Esophagus muscularis mucosa (tissue), 4 donors: ENCODE measurements around the gene INKA2. TPM values are rescaled to one million over a fixed set of nuclear protein-coding genes. Genes with fewer than 3 reads are reported as not detected.

Experiments used
- DNase-seq: peaks from one replicate; pipeline ENCODE4 v3.0.0-alpha.2; 2017; ENCODE audit errors: extremely low spot score
- H3K27ac ChIP-seq, 4 donors: fragments of 200-600 bp; sonication (generic); replicated peaks in 1 of 4; 1 replicate in 3 of 4; 2 replicates in 1 of 4; pipeline ENCODE4 v1.5.1; 2016 to 2019; ENCODE audit warnings: mild to moderate bottlenecking in 1 of 4
- H3K27me3 ChIP-seq, 4 donors: fragments of 200-600 bp; sonication (generic); one replicate each; pipeline versions ENCODE4 v1.5.1 to v1.6.0; 2016 to 2019
- H3K36me3 ChIP-seq, 4 donors: fragments of 200-600 bp; sonication (generic); one replicate each; pipeline ENCODE4 v1.5.1; 2016 to 2019
- H3K4me1 ChIP-seq, 4 donors: fragments of 200-600 bp; sonication (generic); one replicate each; pipeline ENCODE4 v1.5.1; 2016 to 2019
- H3K4me3 ChIP-seq, 4 donors: fragments of 200-600 bp; sonication (generic); 1 replicate in 2 of 4; 2 replicates in 2 of 4; pipeline ENCODE4 v1.5.1; 2016 to 2019; ENCODE audit warnings: mild to moderate bottlenecking in 4 of 4, moderate library complexity in 1 of 4
- H3K9me3 ChIP-seq, 4 donors: fragments of 200-600 bp; sonication (generic); 1 replicate in 3 of 4; 2 replicates in 1 of 4; pipeline ENCODE4 v1.5.1; 2016 to 2019
- EP300 ChIP-seq: sonication (generic); formaldehyde crosslinking; IDR thresholded peaks from one replicate; pipeline ENCODE4 v1.6.1; 2017; ENCODE audit warnings: antibody characterized with exemption
- POLR2A ChIP-seq: fragments of 450-650 bp; IDR thresholded peaks from one replicate; pipeline ENCODE4 v1.6.1; 2017; ENCODE audit warnings: antibody characterized with exemption, moderate library complexity, mild to moderate bottlenecking, low read depth
- POLR2AphosphoS5 ChIP-seq, 2 donors: sonication (generic); formaldehyde crosslinking; IDR thresholded peaks; one replicate each; pipeline ENCODE4 v1.6.1; 2017; ENCODE audit warnings: antibody characterized with exemption in 2 of 2
- WGBS: methylation state at CpG from one replicate; pipeline ENCODE4 v1.1.5; 2018; 5-methylcytosine and 5-hydroxymethylcytosine counted together
- intact Hi-C: fragments of 100-400 bp; cut with DNase I; formaldehyde crosslinking; loops from one replicate; pipeline ENCODE4 v1.15.1; 2023
- total RNA-seq, 4 donors: library from RNA; depleted of rRNA; stranded (reverse); fragments of >200 nt; gene quantifications; one replicate each; pipeline versions ENCODE4 v1.1.0 to v1.2.1, GENCODE V29; 2016
- TF ChIP-seq, protein P1 (sequence below), 3 experiments: fragments of 200-600 bp in 2 of 3; fragments of 450-650 bp in 1 of 3; sonication (generic) in 2 of 3; IDR thresholded peaks; one replicate each; pipeline ENCODE4 v1.5.1; 2017 to 2019; ENCODE audit warnings: antibody characterized with exemption in 3 of 3, mild to moderate bottlenecking in 2 of 3, moderate library complexity in 1 of 3

INKA2 gene
- total RNA-seq, 4 donors from 2014 or later: 4.0 to 10.8 (median 8.5) TPM

DNA sequence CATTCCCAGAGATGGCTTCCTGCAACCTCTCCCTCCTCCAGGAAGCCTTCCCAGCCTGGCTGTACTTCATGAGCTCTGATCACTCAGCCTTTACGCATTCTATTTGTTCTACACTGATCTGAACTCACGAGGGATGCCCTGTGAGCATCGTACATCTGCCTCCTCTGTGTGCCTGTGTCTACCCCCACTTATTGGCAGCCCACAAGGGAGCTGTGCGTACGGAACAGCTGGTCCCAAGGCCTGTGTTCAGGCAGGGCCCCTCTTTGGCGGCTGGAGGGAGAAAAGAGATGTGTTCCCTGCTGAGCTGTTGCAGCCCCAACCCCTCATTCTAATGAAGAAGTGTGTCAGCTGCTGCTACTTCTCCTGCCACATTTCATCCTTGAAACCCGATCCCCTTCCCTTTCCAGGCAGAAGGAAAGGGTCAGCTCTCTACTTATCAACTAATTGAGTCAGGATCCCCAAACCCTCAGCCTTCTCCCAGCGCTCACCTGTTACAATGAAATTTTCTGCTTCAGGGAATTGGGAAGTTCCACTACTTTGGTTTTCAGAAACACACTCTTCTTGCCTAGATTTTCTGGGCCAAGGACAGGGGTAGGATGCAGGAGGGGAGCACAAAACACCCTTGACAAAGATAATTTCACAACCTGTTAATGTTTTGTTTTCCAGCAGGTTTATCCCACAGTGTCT is 3.2 kb downstream of the INKA2 start:
- Histone ChIP-seq H3K36me3 (peaks cover 0 to 6% (median 2%) of the 10 kb centered on the region in 4 donors), H3K27ac (peak overlapping the region in 3 of 4 donors; percentile 10 to 42 (median 16)), H3K27me3 (no peaks in the 10 kb centered on the region), H3K9me3 (no peaks in the 10 kb centered on the region), H3K4me1 (peaks cover 68 to 93% (median 87%) of the 10 kb centered on the region in 4 donors), H3K4me3 (no peak overlapping the region)
- TF ChIP-seq EP300: no peak
- TF ChIP-seq POLR2A: no peak
- TF ChIP-seq, protein P1, sequence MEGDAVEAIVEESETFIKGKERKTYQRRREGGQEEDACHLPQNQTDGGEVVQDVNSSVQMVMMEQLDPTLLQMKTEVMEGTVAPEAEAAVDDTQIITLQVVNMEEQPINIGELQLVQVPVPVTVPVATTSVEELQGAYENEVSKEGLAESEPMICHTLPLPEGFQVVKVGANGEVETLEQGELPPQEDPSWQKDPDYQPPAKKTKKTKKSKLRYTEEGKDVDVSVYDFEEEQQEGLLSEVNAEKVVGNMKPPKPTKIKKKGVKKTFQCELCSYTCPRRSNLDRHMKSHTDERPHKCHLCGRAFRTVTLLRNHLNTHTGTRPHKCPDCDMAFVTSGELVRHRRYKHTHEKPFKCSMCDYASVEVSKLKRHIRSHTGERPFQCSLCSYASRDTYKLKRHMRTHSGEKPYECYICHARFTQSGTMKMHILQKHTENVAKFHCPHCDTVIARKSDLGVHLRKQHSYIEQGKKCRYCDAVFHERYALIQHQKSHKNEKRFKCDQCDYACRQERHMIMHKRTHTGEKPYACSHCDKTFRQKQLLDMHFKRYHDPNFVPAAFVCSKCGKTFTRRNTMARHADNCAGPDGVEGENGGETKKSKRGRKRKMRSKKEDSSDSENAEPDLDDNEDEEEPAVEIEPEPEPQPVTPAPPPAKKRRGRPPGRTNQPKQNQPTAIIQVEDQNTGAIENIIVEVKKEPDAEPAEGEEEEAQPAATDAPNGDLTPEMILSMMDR (IDR thresholded peaks at IDR 0.05): no peak
- TF ChIP-seq POLR2AphosphoS5 (IDR thresholded peaks at IDR 0.05): no peak
- WGBS: 67% methylated on average over 8 of the region's 8 CpGs
- DNase-seq: no peak
- intact Hi-C loops: no loop called here

DNA sequence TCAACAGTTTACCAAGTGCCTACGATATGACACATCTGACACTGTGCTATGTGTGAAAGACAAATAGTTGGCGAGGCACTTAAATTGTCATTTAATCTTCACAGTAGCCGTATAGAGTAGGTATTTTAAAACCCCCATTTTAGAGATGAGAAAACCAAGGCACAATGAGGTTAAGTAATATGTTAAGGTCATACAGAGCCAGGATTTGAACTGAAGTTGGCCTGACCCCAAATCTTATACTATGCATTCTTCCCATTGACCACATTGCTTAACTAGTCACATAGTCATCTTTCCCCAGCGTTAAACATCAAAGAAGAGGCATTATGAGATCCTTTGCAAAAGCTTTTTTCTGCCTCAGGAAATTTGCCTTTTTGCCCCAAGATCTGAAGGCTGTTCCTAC is 3.9 kb downstream of the INKA2 start:
- Histone ChIP-seq H3K4me3 (no peak overlapping the region), H3K27ac (peak overlapping the region in 2 of 4 donors; percentile 16 to 42), H3K36me3 (peaks cover 0 to 12% (median 2%) of the 10 kb centered on the region in 4 donors), H3K27me3 (no peaks in the 10 kb centered on the region), H3K9me3 (no peaks in the 10 kb centered on the region), H3K4me1 (peaks cover 72 to 94% (median 90%) of the 10 kb centered on the region in 4 donors)
- 72% methylated on average over 4 of the region's 4 CpGs for WGBS
- DNase-seq: no peak
- intact Hi-C loops: no loop called here
- TF ChIP-seq POLR2AphosphoS5 (IDR thresholded peaks at IDR 0.05) (no peak), EP300 (no peak)

DNA sequence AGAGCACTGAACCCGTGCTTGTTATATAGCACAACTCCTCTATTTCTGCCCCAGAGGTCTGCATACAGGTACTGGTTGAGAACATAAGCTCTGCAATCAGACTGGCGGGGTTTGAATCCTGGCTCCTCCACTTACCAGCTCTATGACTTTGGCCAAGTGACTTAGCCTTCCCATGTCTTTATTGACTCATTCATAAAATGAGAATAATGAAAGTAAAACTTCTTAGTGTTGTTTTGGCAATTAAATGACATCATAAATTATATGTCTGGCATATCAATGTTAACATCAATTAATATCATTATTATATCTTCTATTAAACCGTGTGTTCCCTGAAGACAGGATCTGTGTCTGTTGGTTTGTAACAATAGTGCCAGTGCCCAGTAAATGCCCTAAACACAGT is 4.3 kb downstream of the INKA2 start:
- peak overlapping the region in 3 of 4 donors; percentile 54 to 74 (median 64) for H3K27ac ChIP-seq
- H3K27me3 ChIP-seq: no peaks in the 10 kb centered on the region
- H3K4me3 ChIP-seq: no peak overlapping the region
- TF ChIP-seq POLR2AphosphoS5 (IDR thresholded peaks at IDR 0.05) (no peak), EP300 (no peak), POLR2A (no peak)
- TF ChIP-seq, protein P1 (IDR thresholded peaks at IDR 0.05): no peak
- intact Hi-C loops: no loop called here
- 78% methylated on average over 3 of the region's 3 CpGs for WGBS
- peaks cover 77 to 94% (median 90%) of the 10 kb centered on the region in 4 donors for H3K4me1 ChIP-seq
- no peaks in the 10 kb centered on the region for H3K9me3 ChIP-seq
- peaks cover 0 to 13% (median 2%) of the 10 kb centered on the region in 4 donors for H3K36me3 ChIP-seq
- no peak for DNase-seq

DNA sequence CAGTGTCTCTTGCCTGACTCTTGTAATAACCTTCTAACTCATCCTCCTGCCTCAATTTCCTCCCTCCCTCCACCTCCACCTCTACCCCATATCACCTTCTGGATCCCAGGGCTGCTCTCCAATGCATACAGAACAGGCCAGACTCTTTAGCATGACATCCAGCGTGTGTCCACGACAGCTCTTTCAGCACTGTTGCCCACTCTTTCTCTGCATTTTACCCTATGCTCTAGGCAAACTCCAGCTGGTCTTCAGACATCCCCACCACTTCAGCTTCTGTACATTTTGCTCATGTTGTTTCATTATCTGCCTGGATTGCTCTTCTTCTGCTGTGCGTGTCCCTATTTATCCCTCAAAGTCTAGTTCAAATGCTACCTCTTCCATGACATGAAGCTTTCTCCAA is 4.8 kb downstream of the INKA2 start:
- Histone ChIP-seq H3K4me3 (no peak overlapping the region), H3K36me3 (peaks cover 0 to 13% (median 2%) of the 10 kb centered on the region in 4 donors), H3K27ac (peak overlapping the region; percentile 54 to 74 (median 60)), H3K4me1 (peaks cover 81 to 94% (median 91%) of the 10 kb centered on the region in 4 donors), H3K9me3 (no peaks in the 10 kb centered on the region), H3K27me3 (no peaks in the 10 kb centered on the region)
- 79% methylated on average over 3 of the region's 3 CpGs for WGBS
- TF ChIP-seq EP300 (no peak), POLR2AphosphoS5 (IDR thresholded peaks at IDR 0.05) (no peak), POLR2A (no peak)
- TF ChIP-seq, protein P1 (IDR thresholded peaks at IDR 0.05): no peak
- intact Hi-C loops: no loop called here
- no peak for DNase-seq

DNA sequence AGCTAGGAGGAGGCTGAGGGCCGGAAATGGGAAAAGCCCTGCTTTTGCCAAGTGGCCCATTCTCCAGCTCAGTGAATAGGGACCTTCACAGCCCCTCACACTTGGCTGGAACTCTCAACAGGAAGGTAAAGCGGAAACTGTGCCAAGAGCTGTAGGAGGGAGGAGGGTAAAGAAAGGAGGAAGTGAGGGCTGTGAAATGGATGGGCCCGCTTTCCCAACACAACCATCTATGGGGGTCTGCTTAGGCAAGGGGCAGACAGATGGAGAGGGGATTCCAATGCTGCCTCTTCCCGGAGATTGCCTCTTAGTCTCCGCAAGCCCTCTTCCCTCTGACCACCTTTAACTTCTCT is 5.2 kb downstream of the INKA2 start:
- H3K27ac ChIP-seq: peak overlapping the region; percentile 54 to 74 (median 60)
- DNase-seq: no peak

More for the DNA sequence above, 5.2 kb downstream of the INKA2 start:
- TF ChIP-seq, protein P1 (IDR thresholded peaks at IDR 0.05): no peak
- TF ChIP-seq EP300 (no peak), POLR2AphosphoS5 (IDR thresholded peaks at IDR 0.05) (no peak), POLR2A (no peak)
- 53% methylated on average over 5 of the region's 5 CpGs for WGBS
- H3K36me3 ChIP-seq: peaks cover 0 to 13% (median 2%) of the 10 kb centered on the region in 4 donors
- no peaks in the 10 kb centered on the region for H3K9me3 ChIP-seq
- H3K27me3 ChIP-seq: no peaks in the 10 kb centered on the region
- peaks cover 86 to 98% (median 95%) of the 10 kb centered on the region in 4 donors for H3K4me1 ChIP-seq
- H3K4me3 ChIP-seq: no peak overlapping the region
- intact Hi-C loops: no loop called here
